Measurements from ENCODE around the gene NKD1. TPM values are rescaled to one million over a fixed set of nuclear protein-coding genes. Genes with fewer than 3 reads are reported as not detected.
A peak's percentile ranks its signal among the peaks of the same experiment; 100 is the strongest.

The NKD1 gene
- polyA plus RNA-seq, 4 donors = 10.3 to 13.1 (median 12.0) TPM

- no peak for DNase-seq (ENCODE audit: low read depth in 4 of 4, low spot score in 3 of 4)
These were observed 62.4 kb downstream of the NKD1 start for GRCh38 chr16:50610331-50611262.

GRCh38 chr16:50611332-50611934 lies 63.2 kb downstream of the NKD1 start:
- DNase-seq (ENCODE audit: low read depth in 4 of 4, low spot score in 3 of 4) = no peak

- DNase-seq (ENCODE audit: low read depth in 4 of 4, low spot score in 3 of 4) = no peak
These were observed 64.0 kb downstream of the NKD1 start for GRCh38 chr16:50611995-50612848.

- DNase-seq (ENCODE audit: low read depth in 4 of 4, low spot score in 3 of 4) = no peak
These were observed 64.6 kb downstream of the NKD1 start for GRCh38 chr16:50612849-50613198.

GRCh38 chr16:50613281-50613963 lies 65.2 kb downstream of the NKD1 start:
- peak in 3 of 4 donors; percentile 48 to 65 (median 53) for DNase-seq (ENCODE audit: low read depth in 4 of 4, low spot score in 3 of 4)

- DNase-seq (ENCODE audit: low read depth in 4 of 4, low spot score in 3 of 4) = no peak
These were observed 65.8 kb downstream of the NKD1 start for GRCh38 chr16:50613964-50614474.

GRCh38 chr16:50614955-50615724 lies 66.9 kb downstream of the NKD1 start:
- no peak for DNase-seq (ENCODE audit: low read depth in 4 of 4, low spot score in 3 of 4)

GRCh38 chr16:50615891-50616290 lies 67.7 kb downstream of the NKD1 start:
- DNase-seq (ENCODE audit: low read depth in 4 of 4, low spot score in 3 of 4) = no peak

- DNase-seq (ENCODE audit: low read depth in 4 of 4, low spot score in 3 of 4) = no peak
These were observed 68.2 kb downstream of the NKD1 start for GRCh38 chr16:50616386-50616785.

GRCh38 chr16:50616883-50617645 lies 68.9 kb downstream of the NKD1 start:
- DNase-seq (ENCODE audit: low read depth in 4 of 4, low spot score in 3 of 4) = peak in 2 of 4 donors; percentile 49 to 53

- no peak for DNase-seq (ENCODE audit: low read depth in 4 of 4, low spot score in 3 of 4)
These were observed 69.5 kb downstream of the NKD1 start for GRCh38 chr16:50617646-50618184.

GRCh38 chr16:50618238-50618918 lies 70.2 kb downstream of the NKD1 start:
- DNase-seq (ENCODE audit: low read depth in 4 of 4, low spot score in 3 of 4) = no peak

- no peak for DNase-seq (ENCODE audit: low read depth in 4 of 4, low spot score in 3 of 4)
These were observed 71.7 kb downstream of the NKD1 start for GRCh38 chr16:50619702-50620491.

- no peak for DNase-seq (ENCODE audit: low read depth in 4 of 4, low spot score in 3 of 4)
These were observed 72.7 kb downstream of the NKD1 start for GRCh38 chr16:50620646-50621451.

GRCh38 chr16:50621452-50621792 lies 73.2 kb downstream of the NKD1 start:
- no peak for DNase-seq (ENCODE audit: low read depth in 4 of 4, low spot score in 3 of 4)

- no peak for DNase-seq (ENCODE audit: low read depth in 4 of 4, low spot score in 3 of 4)
These were observed 73.8 kb downstream of the NKD1 start for GRCh38 chr16:50622029-50622428.

All from right renal pelvis (tissue), 4 donors.